GM21717 (cell line): ENCODE results near the gene ALK.

Experiments
- ATAC-seq: cut with Tn5 transposase; IDR thresholded peaks from one replicate; pipeline ENCODE4 v1.9.1; 2021; ENCODE audit warnings: mild to moderate bottlenecking, moderate library complexity; ENCODE audit not compliant: unreplicated experiment

Gene ALK

DNA sequence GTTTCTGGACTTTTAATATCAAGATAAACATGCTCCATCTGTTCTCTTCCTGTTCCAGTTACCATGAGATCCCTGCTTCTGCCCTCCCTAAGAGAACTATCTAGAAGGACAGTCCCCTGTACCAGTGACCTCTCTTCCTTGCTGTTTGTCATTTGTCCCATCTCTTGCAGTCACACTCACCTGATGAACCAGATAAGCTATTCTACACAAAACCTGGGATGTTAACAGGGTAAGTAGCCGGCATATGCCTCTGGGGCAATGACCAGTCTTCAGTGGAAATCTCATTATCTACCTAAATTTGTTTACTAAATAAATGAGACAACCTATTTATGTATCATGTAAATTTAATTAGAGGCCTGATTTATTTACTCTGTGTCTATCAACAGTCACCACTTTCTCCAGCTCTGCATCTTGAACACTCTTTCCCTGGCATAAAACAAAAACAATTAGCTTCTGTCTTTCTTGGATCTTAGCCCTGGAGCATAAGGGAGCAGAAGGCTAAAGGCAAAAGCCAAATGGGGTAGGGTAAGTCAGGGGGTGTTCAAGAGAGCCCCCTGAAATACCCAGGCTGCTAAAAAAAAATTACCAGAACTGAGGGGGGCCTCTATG, 337.7 kb downstream of the ALK start:
- ATAC-seq = no peak

DNA sequence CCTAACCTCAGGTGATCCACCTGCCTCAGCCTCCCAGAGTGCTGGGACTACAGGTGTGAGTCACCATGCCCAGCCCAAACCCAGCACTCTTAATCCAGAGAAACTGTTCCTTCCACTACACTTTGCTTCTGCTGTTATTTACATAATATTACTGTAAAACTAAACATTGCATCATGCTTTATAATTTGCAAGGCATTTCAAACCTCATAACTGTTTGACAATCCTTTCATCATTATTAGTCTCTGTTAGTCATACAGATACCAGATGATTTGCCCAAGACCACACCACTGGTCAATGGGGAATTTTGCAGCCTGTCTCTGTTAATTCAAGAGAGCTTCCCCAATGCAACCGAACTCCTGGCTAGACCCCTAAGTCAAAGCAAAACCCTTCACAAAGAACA, 338.3 kb downstream of the ALK start:
- ATAC-seq = no peak

DNA sequence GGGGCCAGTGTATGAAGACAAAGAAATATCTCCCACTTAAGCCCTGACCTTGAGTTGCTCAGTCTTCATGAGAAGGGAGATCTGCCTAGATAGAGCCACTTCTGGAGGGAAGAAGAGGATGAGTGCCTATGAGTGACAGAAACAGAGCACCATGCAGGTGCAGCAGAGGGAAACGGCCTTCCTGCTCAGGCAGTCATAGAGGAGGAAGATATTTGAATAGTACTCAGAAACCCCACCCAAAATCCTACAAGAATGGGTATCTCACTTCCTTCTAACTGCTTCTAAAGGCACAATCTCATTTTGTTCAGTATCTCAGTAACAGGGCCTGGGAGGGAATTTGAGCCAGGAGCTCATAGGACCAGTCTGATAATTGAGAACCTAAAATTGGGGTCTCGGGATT, 339.3 kb downstream of the ALK start:
- no peak for ATAC-seq

DNA sequence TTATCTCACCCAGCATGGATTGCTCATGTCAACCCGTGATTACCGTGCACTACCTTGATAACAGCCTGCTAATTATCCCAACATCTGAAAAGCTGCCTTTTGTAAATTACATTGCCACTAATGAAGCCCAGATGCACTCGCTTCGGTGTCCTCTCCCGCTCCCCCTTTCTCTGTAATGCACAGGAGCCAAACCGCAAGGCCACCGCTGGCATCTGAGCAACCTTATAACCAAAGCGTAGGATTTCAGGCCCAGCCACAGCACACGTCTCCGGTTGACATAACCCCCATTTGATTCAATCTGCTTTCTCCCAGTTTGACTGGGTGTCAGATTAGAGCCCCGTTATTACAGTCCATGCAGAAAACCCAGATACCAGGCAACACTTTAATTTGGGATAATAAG, 341.2 kb downstream of the ALK start:
- ATAC-seq = no peak

DNA sequence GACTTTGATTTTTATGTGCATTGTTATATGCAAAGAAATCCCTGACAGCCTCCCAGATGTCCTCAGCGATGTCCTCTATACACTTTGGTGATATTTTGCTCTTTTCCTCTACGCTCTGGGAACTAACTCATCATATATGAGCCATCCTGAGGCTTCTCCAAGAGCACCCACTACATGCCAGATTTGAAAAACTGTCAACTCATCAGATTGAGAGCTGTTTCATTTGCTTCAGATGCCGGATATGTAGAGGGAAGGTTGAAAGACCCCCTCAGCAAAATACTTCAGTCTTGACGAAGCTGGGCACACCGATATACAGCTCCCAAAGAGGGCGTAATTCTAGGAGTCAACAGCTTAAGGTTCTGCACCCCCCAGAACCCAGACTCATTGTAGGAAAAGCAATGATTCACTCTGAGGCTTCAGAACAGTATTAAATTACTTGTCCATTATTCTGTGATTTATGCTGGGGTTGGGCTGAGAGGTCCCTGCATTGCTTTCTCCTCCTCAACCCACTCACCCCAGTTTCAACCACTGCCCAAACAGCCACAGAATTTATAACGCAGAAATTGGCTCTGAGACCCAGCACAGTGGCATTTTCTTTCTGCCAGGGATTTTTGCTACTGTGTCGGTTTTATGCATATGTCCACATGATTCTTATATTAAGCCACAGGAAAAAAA, 341.8 kb downstream of the ALK start:
- ATAC-seq = no peak

DNA sequence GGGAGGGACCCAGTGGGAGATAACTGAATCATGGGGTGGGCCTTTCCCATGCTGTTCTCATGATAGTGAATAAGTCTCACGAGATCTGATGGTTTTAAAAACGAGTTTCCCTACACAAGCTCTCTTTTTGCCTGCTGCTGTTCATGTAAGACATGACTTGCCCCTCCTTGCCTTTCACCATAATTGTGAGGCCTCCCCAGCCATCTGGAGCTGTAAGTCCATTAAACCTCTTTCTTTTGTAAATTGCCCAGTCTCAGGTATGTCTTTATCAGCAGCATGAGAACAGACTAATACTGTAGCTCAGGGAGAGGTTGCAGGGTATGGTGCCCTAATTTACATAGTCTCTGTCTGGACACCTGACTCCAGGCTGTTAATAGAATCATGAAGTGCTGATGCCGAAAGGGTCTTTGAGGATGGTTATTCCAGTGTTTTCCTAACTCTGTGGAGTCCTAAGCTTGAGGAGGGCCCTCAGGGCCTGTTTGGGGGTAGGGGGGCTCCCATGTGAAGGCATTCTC, 343.2 kb downstream of the ALK start:
- no peak for ATAC-seq

DNA sequence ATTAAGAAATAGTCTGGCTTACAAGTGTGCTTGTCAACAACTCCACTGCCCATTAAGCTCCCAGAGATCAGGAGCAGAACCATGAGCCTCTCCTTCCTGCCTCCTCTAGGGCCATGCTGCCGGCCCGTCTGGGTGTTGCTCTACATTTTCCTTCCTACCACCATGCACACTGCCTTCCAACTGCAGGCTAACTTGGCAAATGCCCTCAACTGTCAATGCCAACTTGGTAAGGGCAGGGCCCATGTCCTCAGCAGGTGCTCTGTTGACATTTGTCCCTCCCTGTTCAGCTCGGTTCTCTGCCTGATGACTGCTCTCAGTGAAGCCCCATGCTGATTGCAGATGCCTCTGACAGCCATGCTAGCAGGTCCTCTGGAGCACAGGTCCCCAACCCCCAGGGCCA, 345.2 kb downstream of the ALK start:
- no peak for ATAC-seq

DNA sequence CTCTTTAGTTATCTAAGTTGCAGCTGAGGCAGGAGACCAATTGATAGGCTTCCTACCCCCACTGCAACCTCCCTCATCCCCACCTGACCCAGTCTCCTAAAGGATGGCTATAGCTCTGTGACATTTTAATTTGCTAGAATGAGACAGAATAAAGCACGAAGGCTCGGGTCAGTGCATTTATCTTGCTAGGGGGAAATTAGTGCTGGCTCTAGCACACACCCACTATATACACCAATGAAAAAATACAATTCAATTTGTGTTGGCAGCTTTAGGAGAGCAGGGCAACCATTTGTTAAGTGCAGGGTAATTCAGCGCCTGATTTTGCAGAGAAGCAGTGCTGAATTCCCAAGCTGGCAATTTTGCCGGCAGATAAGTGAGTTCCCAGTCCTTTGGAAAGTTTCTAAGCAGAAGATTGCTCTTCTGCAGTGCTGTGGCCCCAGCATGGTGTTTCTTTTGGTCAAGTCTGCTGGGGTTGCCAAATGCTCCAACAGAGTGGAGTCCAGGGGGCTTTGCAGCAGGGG, 346.0 kb downstream of the ALK start:
- ATAC-seq = no peak

DNA sequence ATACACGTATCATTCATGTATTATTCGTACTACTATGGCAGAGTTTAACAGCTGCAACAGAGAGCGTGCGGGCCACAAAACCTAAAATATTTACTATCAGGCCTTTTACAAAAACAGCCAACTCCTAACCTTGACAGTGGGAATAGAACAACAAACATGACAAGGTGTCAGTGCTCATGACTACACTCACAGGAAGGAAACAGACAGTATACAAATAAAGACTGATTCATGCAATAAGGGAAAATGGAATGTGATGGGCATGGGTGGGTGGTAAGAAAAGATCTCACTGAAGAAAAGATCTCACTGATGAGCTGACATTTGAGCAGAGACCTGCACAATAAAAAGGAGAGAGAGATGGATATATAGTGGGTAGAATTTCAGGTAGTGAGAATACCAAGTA, 347.8 kb downstream of the ALK start:
- ATAC-seq = no peak

DNA sequence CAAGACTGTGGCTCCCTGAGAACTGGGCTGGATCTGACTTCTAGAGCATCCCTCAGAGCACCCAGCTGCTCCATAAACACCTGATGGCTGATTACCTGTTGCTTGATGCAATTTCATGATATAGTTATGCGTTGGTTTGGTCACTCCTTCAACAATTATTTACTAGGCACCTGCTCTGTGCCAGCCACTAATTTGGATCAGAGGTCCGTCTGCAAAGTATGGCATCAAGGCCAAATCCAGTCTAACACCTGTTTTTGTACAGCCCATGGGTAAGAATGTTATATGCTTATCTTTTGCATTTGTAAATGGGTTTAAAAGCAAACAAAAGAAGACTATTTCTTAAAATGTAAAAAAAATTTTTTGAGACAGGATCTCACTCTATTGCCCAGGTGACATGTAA, 348.2 kb downstream of the ALK start:
- ATAC-seq = no peak

DNA sequence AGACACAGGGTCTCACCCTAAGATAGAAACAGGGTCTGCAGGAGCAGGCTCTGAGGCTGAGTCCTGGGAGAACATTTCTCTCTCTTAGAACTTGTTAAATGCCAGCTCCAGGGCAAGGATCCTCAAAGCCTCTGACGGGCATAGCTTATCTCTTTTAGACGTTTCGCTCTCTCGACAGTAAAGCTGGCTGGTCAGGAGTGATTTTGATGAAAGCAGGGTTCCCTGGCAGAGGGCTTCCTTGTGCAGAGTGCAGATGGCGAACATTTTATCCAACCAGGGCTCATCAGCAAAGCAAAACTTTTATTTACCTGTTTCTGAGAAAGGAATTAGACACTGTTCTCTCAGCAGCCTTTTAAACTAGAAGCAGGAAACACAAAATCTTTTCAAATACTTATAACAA, 350.8 kb downstream of the ALK start:
- no peak for ATAC-seq

DNA sequence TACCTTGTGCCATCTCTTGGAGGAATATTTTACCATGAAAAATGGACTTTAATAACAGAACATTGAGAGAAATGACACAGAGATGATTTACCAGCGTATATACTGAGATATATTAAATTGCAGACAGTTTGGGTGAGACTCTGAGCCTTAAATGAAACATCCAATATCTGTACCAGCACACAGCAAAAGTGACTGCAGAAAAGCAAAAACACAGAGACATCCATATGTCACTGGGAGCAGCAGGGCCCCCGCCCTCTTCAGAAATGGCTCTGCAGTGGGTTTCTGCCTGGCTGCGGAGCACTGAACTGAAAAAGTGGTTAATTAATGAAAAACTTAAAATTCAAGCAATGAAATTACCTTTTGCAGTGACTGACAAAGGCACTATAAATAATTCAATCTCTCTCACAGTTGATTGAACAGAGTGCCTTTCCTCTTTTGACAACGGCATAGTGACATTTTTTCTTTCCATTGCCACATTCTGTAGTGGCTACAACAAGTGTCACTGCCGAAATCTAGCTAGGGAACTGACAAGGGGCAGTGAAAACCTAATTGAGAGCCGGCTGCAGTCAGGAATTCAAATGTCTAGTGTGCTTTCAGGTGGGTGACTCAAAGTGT, 353.4 kb downstream of the ALK start:
- ATAC-seq = no peak

DNA sequence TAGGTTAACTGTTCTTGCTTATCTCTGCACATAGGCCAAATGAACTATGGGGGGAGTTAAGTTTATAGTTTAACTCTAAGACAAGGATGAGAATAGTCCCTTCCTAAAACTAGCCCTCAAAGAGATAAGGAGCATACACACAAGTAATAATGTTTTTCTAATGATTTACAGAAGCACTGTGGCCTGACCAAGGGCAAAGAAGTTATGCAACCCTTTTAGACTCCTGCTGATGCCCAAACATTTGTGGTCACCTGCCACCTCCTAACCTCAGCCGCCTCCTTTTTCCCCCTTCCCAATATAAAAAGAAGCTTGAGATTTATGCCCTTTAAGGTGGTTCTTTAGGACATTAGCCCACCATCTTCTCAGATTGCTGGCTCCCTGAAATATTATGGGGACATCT, 357.7 kb downstream of the ALK start:
- no peak for ATAC-seq

DNA sequence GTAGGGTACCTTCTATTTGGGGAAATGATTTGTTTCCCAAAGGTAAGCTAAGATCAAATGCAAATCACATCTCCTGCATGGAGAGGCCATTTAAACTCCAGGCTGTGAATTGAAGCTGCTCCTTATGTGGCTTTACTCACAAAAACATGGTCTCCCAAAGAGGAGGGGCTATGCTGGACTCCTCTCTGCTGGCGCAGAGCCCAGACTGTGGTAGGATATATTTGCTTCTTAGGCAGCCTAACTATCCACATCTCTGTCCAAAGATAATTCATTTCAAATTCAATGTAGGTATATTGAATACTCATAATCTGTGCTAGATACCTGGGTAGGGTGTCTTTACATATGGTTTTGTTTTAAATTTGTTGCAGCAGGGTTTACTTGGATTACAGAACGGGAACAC, 358.5 kb downstream of the ALK start:
- ATAC-seq = no peak

DNA sequence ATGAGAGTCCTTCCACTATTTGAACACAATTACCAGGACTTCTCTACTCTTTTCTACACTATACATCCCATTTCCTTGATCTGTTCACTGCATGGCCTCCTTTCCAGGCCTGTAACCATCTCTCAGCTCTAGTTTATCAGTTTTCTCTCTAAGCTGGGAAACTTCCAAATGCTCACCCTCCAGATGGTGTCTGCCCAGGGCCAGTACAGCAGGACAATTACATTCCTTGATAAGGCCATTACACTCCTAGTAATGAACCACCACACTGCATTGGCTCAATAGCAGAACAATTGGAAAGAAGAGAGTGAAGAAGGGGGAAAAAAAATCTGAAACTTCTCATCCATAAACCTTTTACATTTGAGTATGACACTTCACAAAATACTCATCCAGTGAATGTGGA, 359.1 kb downstream of the ALK start:
- no peak for ATAC-seq

DNA sequence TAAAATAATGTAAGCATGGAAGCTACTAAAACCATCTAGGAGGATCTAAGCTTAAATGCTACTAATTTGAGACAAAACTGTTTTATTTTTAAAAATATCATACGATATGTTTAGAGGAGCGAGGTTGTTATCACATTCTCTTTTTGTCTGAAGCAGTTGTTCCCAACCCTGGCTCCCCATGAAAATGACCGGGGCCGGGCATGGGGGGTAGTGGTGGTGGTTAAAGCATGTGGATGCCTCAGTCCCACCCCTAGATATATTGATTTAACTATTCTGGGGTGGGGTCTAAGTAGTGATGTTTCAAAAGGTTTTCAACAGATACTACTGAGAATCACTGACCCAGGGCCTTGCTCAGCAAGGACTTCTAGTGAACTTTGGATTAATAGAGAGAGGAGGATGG, 359.8 kb downstream of the ALK start:
- no peak for ATAC-seq

DNA sequence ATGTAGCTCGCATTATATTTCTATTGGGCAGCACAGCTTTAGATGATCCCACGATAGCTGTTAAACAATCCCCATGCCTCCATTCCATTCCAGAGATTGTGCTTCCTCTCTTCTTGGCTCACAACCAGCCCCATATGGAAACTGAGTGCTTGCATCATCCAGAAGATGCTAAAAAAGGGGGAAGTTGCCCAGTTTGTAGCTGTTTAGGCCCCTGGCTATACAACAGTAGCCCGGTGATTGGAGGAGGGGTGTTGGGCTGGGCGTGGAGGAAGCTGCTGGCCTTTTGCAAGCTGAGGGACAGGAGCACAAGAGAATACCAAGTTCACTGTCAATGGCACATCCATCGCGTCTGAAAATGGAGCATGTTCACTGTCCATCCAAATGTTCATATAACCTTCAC, 360.2 kb downstream of the ALK start:
- ATAC-seq = no peak

DNA sequence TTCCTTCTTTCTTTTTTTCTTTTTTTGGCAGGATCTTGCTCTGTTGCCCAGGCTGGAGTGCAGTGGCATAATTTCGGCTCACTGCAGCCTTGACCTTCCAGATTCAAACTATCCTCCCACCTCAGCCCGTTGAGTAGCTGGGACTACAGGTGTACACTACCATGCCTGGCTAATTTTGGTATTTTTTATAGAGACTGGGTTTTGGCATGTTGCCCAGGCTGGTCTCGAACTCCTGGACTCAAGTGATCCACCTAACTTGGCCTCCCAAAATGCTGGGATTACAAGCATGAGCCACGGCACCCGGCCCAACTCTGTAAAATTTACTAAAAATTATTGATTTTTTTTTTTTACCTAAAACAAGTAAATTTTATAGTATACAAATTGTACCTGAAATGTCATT, 360.8 kb downstream of the ALK start:
- no peak for ATAC-seq

DNA sequence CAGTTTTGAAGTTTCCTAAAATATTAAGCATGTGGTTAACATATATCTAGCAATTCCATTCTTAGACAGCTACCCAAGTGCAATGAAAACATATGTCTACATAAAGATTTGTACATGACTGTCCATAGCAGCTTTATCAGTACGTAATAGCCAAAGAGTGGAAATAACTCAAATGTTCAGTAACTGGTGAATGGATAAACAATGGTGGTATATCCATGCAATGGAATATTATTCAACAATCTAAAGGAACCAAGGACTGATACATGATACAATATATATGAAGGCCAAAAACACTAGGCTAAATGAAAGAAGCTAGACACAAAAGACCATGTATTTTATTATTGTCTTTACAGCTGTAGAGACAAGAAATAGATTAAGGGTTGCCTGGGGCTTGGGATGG, 361.4 kb downstream of the ALK start:
- no peak for ATAC-seq

DNA sequence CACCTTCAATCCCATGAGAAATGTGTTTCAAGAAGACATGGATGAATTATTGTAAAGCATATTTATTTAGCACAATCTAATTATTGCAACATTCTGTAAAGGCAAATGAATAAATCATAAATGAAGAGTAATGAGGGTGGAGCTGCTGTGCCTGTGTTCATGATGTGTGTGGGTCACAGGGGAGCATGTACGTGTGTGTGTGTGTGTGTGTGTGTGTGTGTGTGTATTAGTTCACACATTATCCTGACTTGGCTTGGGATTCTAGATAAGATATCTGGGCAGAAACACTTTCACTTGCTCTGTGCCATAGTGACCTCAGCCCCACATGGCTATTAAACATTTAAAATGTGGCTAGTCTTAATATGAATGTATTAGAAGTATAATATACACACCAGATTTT, 361.8 kb downstream of the ALK start:
- ATAC-seq = no peak

DNA sequence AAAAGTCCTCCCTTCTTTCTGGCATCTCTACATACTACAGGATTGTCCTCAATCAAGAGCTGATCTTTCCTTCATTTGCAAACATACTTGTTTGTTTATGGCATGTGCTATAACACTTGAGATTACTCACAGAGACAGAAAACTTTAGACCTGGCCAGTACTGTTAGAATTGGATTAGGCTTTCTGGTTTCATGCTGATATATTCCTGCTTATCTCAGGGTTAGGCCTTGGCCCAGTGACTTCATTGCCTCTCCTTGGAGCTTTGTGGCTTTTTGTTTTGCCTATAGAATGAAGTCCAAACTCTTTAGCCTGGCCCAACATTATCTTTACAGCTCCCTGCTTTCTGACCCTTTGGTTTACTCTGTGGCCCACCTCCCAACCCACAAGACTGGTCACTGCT, 363.3 kb downstream of the ALK start:
- ATAC-seq = no peak

DNA sequence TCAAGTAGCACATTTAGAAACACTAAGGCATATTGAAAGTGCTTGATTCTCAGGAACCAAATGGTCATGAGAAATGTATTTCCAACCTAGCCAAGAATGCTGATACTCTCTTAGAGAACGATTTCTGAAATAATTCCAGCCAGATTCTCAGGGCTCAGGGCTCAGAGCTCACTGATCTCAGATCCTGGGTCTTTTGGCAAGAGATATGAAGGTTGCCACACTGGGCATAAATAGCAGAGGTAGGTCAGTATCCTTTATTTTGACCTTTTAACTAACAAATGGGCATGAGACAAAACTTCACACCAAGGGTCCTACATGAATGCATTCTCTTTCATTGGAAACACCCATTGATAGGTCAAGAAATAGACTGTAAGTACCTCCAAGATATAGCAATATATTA, 364.1 kb downstream of the ALK start:
- ATAC-seq = no peak

DNA sequence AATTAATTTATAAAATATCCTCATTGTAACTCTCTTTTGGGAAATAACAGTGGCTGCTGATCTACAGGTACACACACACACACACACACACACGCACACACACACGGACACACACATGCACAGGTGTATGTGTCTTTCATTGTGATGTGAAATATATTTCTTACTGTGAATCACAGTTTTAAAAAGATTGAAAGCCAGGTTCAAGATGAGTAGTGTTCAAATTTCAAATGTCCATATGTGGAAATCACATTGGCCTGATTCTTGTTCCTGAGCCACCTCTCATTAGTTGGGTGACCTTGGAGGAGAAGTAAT, 372.4 kb downstream of the ALK start:
- no peak for ATAC-seq
